HepG2 (cell line): ENCODE results near the gene UBE2N. TPM values are rescaled to one million over a fixed set of nuclear protein-coding genes. Genes with fewer than 3 reads are reported as not detected.

ENCODE experiments used
- ATAC-seq: fragments of 200-7000 bp; cut with Tn5 transposase; 3 replicates; pipeline ENCODE4 v1.9.1; 2020; ENCODE audit warnings: mild to moderate bottlenecking, moderate library complexity
- BruUV-seq: library from RNA; stranded (reverse); fragments of 400-500 nt; replicated peaks from 2 replicates; lab custom pipeline; 2021; lab: Mats Ljungman, UMichigan
- CTCF ChIA-PET: fragments of 300-600 bp; formaldehyde crosslinking; extraction: SDS; loops from one replicate; lab custom pipeline; 2021; ENCODE audit warnings: low total read pairs, inconsistent platforms, low intra/inter-chr PET ratio; lab: Yijun Ruan, JAX
- POLR2A ChIA-PET: fragments of 350-600 bp; sonication (Branson Sonifier 250); formaldehyde crosslinking; loops from one replicate; lab custom pipeline; 2020; ENCODE audit warnings: antibody characterized with exemption, inconsistent platforms; lab: Yijun Ruan, JAX
- DNase-seq: peaks from one replicate; pipeline ENCODE4 v3.0.0-alpha.2; 2015; ENCODE audit warnings: low spot score
- FAIRE-seq: peaks from 3 replicates; lab custom pipeline; 2011; peaks lifted over from hg19 to GRCh38; lab: Jason Lieb, UNC
- H2AFZ ChIP-seq: one replicate; pipeline ENCODE4 v1.6.1; 2011; ENCODE audit warnings: low read length, inconsistent platforms
- H3K27ac ChIP-seq: fragments of 300-600 bp; 3 replicates; pipeline ENCODE4 v1.8.0; 2011; ENCODE audit warnings: mixed run types, mild to moderate bottlenecking, mixed read lengths, low read length, inconsistent platforms; ENCODE audit not compliant: insufficient read depth; ENCODE audit errors: extremely low read length
- H3K27me3 ChIP-seq, 2 experiments: fragments of 200-600 bp in 1 of 2; 2 replicates in 1 of 2; 3 replicates in 1 of 2; pipeline versions ENCODE4 v1.6.0 to v1.8.0; 2011; ENCODE audit warnings: low read length in 2 of 2, mild to moderate bottlenecking in 2 of 2, moderate library complexity in 2 of 2, inconsistent platforms in 1 of 2; ENCODE audit not compliant: insufficient read depth in 2 of 2, control insufficient read depth in 1 of 2
- H3K36me3 ChIP-seq, 2 experiments: fragments of 200-600 bp in 1 of 2; replicated peaks in 1 of 2; 2 replicates in 1 of 2; 3 replicates in 1 of 2; pipeline versions ENCODE4 v1.5.1 to v1.8.0; 2011; ENCODE audit warnings: low read length in 2 of 2, inconsistent platforms in 1 of 2; ENCODE audit not compliant: insufficient read depth in 2 of 2, control insufficient read depth in 1 of 2
- H3K4me1 ChIP-seq: 2 replicates; pipeline ENCODE4 v1.5.1; 2012; ENCODE audit warnings: low read length, inconsistent platforms; ENCODE audit not compliant: insufficient read depth
- H3K4me2 ChIP-seq: 2 replicates; pipeline ENCODE4 v1.6.0; 2011; ENCODE audit warnings: low read depth, low read length, inconsistent platforms
- H3K4me3 ChIP-seq, 3 experiments: fragments of 200-600 bp in 1 of 3; sonication (generic), shearing (Covaris generic) in 1 of 3; replicated peaks in 1 of 3; 2 replicates each; pipeline ENCODE4 v1.5.1; 2011 to 2016; ENCODE audit warnings: low read length in 3 of 3, inconsistent platforms in 2 of 3, low read depth in 2 of 3, mild to moderate bottlenecking in 2 of 3, control low read depth in 1 of 3, mixed read lengths in 1 of 3; ENCODE audit not compliant: insufficient read depth in 1 of 3
- H3K79me2 ChIP-seq: one replicate; pipeline ENCODE4 v1.6.1; 2011; ENCODE audit warnings: low read length, inconsistent platforms; ENCODE audit not compliant: insufficient read depth
- H3K9ac ChIP-seq: 2 replicates; pipeline ENCODE4 v1.6.0; 2011; ENCODE audit warnings: mild to moderate bottlenecking, low read depth, low read length, inconsistent platforms; ENCODE audit not compliant: insufficient read depth
- H3K9me3 ChIP-seq: 2 replicates; pipeline ENCODE4 v1.5.1; 2012; ENCODE audit warnings: mild to moderate bottlenecking, low read length
- H4K20me1 ChIP-seq: 2 replicates; pipeline ENCODE4 v1.6.0; 2011; ENCODE audit warnings: inconsistent platforms, mild to moderate bottlenecking, low read length, moderate library complexity; ENCODE audit not compliant: insufficient read depth
- GZF1 ChIP-seq: sonication (generic); formaldehyde crosslinking; IDR thresholded peaks from 2 replicates; pipeline ENCODE4 v1.5.1; 2020; ENCODE audit warnings: mild to moderate bottlenecking, missing genetic modification reagents
- IRF2 ChIP-seq: IDR thresholded peaks from 2 replicates; pipeline ENCODE4 v1.6.1; 2018; ENCODE audit warnings: missing genetic modification reagents, missing compliant biosample characterization
- ISX ChIP-seq: sonication (generic); formaldehyde crosslinking; conservative IDR thresholded peaks from 2 replicates; pipeline ENCODE4 v1.5.0; 2020; ENCODE audit warnings: missing genetic modification reagents
- PCBP1 ChIP-seq: fragments of 200-400 bp; formaldehyde crosslinking; IDR thresholded peaks from 2 replicates; pipeline ENCODE4 v1.6.1; 2017; ENCODE audit warnings: mild to moderate bottlenecking, low read depth, low read length, borderline replicate concordance
- RBM39 ChIP-seq: fragments of 200-400 bp; formaldehyde crosslinking; IDR thresholded peaks from one replicate; pipeline ENCODE4 v1.6.1; 2018; ENCODE audit warnings: antibody characterized with exemption, mild to moderate bottlenecking, low read depth, low read length; ENCODE audit not compliant: poor library complexity, severe bottlenecking
- YEATS4 ChIP-seq: sonication (generic); formaldehyde crosslinking; IDR thresholded peaks from 2 replicates; pipeline ENCODE4 v1.4.0; 2020; ENCODE audit warnings: missing genetic modification reagents, borderline replicate concordance
- ZNF879 ChIP-seq: sonication (generic); formaldehyde crosslinking; IDR thresholded peaks from 2 replicates; pipeline ENCODE4 v1.8.1; 2023; ENCODE audit warnings: missing genetic modification reagents
- WGBS: methylation state at CpG from one replicate; pipeline ENCODE4 v1.1.6; 2017; ENCODE audit warnings: low lambda C conversion rate; 5-methylcytosine and 5-hydroxymethylcytosine counted together
- in situ Hi-C: cut with HindIII; loops from 2 replicates; pipeline ENCODE4 v1.10.0; 2017; ENCODE audit warnings: low pct_unique_long_range_greater_than_20kb; ENCODE audit not compliant: extremely low pct_ligation_motif_present
- intact Hi-C: fragments of 100-400 bp; cut with micrococcal nuclease; formaldehyde crosslinking; loops from one replicate; pipeline ENCODE4 v1.10.0; 2022; ENCODE audit not compliant: unreplicated experiment
- polyA plus RNA-seq, 8 experiments: library from polyadenylated mRNA; depleted of rRNA in 3 of 8; stranded (reverse) in 7 of 8; unstranded in 1 of 8; fragments of >200 nt; fragmentation: Illumina TruSeq in 4 of 8; extraction: Trizol in 4 of 8; gene quantifications; 2 replicates each; pipeline versions ENCODE4 v1.2.1 to v1.2.3, GENCODE V29; 2011 to 2016; ENCODE audit warnings: low read depth in 4 of 8, missing spikeins in 1 of 8, mixed read lengths in 1 of 8; ENCODE audit not compliant: insufficient read depth in 1 of 8
- total RNA-seq, 5 experiments: library from RNA; depleted of rRNA; stranded (reverse); fragments of >200 nt; fragmentation: Illumina TruSeq; extraction: Trizol; gene quantifications; 2 replicates each; pipeline ENCODE4 v1.2.3, GENCODE V29; 2016; ENCODE audit warnings: low read depth in 1 of 5
- TF ChIP-seq, protein P1 (sequence below): sonication (generic); formaldehyde crosslinking; IDR thresholded peaks from 2 replicates; pipeline ENCODE4 v1.4.0; 2020; ENCODE audit warnings: mild to moderate bottlenecking, missing genetic modification reagents
- TF ChIP-seq, protein P2 (sequence below): sonication (generic); formaldehyde crosslinking; conservative IDR thresholded peaks from 2 replicates; pipeline ENCODE4 v1.4.0; 2020; ENCODE audit warnings: missing genetic modification reagents

The UBE2N gene
- total and polyA plus RNA-seq, 2 of the 13 experiments (the other 11 are each of a cell fraction or from before 2014, with no cell fraction given), result 188 to 197 TPM

DNA sequence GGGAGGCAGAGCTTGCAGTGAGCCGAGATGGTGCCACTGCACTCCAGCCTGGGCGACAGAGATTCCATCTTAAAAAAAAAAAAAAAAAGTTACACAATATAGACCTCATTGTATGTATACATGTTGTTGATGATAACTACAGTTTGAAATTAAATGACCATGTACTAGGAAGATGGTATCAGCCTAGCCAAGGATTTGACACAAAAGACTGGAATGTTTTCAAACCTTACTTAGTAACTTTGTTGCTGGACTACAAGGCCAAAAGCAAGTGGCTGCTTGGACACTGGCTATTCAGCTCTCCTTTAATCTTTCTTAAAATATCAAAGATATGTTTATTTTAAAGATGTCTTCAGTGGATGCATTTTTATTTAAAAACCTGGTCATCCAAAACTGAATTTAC is 82.9 kb downstream of the UBE2N start:
- no peaks in the 10 kb centered on the region for H3K79me2 ChIP-seq
- ATAC-seq, result no peak
- no peaks in the 10 kb centered on the region for H3K27me3 ChIP-seq
- no peak overlapping the region for H2AFZ ChIP-seq
- FAIRE-seq, result no peak
- H3K9me3 ChIP-seq, result no peaks in the 10 kb centered on the region
- H3K27ac ChIP-seq, result no peak overlapping the region
- no peaks in the 10 kb centered on the region for H3K36me3 ChIP-seq
- H4K20me1 ChIP-seq, result no peaks in the 10 kb centered on the region
- in situ Hi-C loops (no loop called here), intact Hi-C loops (no loop called here)
- no peak overlapping the region for H3K4me3 ChIP-seq
- H3K9ac ChIP-seq, result no peak overlapping the region
- no peak for DNase-seq
- POLR2A ChIA-PET, result interaction anchor here (1.2 kb wide), 1 partner anchor 429 kb away, joined by 4 read pairs; no protein-coding TSS in a partner anchor
- BruUV-seq, result no TSS peak
- H3K4me2 ChIP-seq, result no peak overlapping the region
- 0 out of 2 replicates have a peak, but pooled peaks cover 4% of the 10 kb centered on the region for H3K4me1 ChIP-seq
- 93% methylated on average over 2 of the region's 2 CpGs for WGBS
- CTCF ChIA-PET, result no interaction called here
- TF ChIP-seq, protein P1, sequence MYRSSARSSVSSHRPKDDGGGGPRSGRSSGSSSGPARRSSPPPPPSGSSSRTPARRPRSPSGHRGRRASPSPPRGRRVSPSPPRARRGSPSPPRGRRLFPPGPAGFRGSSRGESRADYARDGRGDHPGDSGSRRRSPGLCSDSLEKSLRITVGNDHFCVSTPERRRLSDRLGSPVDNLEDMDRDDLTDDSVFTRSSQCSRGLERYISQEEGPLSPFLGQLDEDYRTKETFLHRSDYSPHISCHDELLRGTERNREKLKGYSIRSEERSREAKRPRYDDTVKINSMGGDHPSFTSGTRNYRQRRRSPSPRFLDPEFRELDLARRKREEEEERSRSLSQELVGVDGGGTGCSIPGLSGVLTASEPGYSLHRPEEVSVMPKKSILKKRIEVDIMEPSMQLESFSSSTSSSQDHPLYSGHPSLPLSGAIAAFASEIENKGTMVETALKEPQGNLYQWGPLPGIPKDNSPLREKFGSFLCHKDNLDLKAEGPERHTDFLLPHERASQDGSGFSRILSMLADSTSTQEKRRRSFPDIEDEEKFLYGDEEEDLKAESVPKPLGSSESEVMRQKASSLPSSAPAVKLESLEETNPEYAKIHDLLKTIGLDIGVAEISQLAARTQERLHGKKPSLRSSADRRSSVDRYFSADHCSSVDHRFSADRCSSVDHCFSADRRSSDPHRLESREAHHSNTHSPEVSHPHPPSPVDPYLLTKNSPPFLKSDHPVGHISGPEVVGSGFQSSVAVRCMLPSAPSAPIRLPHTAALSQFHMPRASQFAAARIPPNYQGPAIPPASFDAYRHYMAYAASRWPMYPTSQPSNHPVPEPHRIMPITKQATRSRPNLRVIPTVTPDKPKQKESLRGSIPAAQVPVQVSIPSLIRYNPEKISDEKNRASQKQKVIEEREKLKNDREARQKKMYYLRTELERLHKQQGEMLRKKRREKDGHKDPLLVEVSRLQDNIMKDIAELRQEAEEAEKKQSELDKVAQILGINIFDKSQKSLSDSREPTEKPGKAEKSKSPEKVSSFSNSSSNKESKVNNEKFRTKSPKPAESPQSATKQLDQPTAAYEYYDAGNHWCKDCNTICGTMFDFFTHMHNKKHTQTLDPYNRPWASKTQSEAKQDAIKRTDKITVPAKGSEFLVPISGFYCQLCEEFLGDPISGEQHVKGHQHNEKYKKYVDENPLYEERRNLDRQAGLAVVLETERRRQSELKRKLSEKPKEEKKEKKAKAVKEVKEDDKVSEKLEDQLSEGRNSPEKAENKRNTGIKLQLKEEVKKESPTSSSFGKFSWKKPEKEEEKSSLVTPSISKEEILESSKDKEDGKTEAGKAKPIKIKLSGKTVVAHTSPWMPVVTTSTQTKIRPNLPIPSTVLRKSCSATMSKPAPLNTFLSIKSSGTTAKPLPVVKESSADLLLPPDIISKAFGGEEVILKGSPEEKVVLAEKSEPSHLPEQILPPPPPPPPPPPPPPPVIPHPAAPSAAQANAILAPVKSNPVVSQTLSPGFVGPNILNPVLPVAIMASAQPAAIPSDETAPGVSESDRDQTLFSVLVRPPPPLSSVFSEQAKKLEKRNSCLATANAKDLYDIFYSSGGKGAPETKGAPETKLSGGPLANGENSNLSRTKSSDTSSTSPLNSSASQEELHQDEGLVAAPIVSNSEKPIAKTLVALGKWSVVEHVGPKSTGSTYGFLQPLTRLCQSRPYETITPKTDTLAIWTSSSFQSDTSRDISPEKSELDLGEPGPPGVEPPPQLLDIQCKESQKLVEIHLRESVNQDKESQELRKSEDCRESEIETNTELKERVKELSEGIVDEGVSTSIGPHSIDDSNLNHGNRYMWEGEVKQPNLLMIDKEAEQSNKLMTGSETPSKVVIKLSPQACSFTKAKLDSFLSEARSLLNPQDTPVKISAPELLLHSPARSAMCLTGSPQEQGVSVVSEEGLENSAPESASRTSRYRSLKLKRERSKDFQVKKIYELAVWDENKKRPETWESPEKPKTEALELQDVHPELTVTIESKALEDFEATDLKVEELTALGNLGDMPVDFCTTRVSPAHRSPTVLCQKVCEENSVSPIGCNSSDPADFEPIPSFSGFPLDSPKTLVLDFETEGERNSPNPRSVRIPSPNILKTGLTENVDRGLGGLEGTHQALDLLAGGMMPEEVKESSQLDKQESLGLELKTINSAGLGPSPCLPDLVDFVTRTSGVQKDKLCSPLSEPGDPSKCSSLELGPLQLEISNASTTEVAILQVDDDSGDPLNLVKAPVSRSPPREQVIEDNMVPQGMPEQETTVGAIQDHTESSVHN (CRISPR knock-in tag), result no peak
- no peak for TF ChIP-seq RBM39
- TF ChIP-seq, protein P2, sequence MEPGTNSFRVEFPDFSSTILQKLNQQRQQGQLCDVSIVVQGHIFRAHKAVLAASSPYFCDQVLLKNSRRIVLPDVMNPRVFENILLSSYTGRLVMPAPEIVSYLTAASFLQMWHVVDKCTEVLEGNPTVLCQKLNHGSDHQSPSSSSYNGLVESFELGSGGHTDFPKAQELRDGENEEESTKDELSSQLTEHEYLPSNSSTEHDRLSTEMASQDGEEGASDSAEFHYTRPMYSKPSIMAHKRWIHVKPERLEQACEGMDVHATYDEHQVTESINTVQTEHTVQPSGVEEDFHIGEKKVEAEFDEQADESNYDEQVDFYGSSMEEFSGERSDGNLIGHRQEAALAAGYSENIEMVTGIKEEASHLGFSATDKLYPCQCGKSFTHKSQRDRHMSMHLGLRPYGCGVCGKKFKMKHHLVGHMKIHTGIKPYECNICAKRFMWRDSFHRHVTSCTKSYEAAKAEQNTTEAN (CRISPR knock-in tag), result no peak
- no peak for TF ChIP-seq IRF2 (CRISPR knock-in tag)
- no peak for TF ChIP-seq PCBP1
- TF ChIP-seq ISX (CRISPR knock-in tag), result no peak
- no peak for TF ChIP-seq YEATS4 (CRISPR knock-in tag)
- TF ChIP-seq ZNF879 (CRISPR knock-in tag), result no peak
- no peak for TF ChIP-seq GZF1
